NCI-H1930 (cell line): Measurements from ENCODE around the gene RETSAT.
"Not testable (repeated sequence)": the region's sequence is repeated elsewhere in the genome, so short reads cannot be mapped to it uniquely, and the experiment has no call there.

ENCODE experiments used
- DNase-seq, 2 experiments: peaks; one replicate each; lab custom pipeline; 2025; lab: John Stamatoyannopoulos, UW

Gene RETSAT

GRCh38 chr2:85354286-85355072 is at the start of gene RETSAT, which contains the start of gene ELMOD3:
Gene RETSAT, minus strand, starts transcription at chr2:85354528. Its CDS starts 21 bp downstream, at chr2:85354507.
Gene ELMOD3, plus strand, starts transcription at chr2:85354769. Its CDS starts 2,430 bp downstream, at chr2:85357199.
- peak; percentile 97 to 98 for DNase-seq

- no peak for DNase-seq
These were observed 47.5 kb upstream of the RETSAT start for GRCh38 chr2:85401844-85402243.

- no peak for DNase-seq
These were observed 47.1 kb upstream of the RETSAT start for GRCh38 chr2:85401464-85401805.

- no peak for DNase-seq
These were observed 46.5 kb upstream of the RETSAT start for GRCh38 chr2:85400541-85401463.

GRCh38 chr2:85400023-85400422 is 45.7 kb upstream of the RETSAT start:
- no peak for DNase-seq

- DNase-seq: no peak
These were observed 44.8 kb upstream of the RETSAT start for GRCh38 chr2:85399183-85399455.

GRCh38 chr2:85398426-85399182 is 44.3 kb upstream of the RETSAT start:
- DNase-seq: no peak

- DNase-seq: no peak
These were observed 43.6 kb upstream of the RETSAT start for GRCh38 chr2:85397925-85398331.

- no peak for DNase-seq
These were observed 42.5 kb upstream of the RETSAT start for GRCh38 chr2:85396531-85397470.

GRCh38 chr2:85395912-85396475 is 41.7 kb upstream of the RETSAT start:
- DNase-seq: no peak

- DNase-seq: no peak
These were observed 40.6 kb upstream of the RETSAT start for GRCh38 chr2:85394976-85395375.

GRCh38 chr2:85394261-85394681 is 39.9 kb upstream of the RETSAT start:
- DNase-seq: no peak

- no peak for DNase-seq
These were observed 39.5 kb upstream of the RETSAT start for GRCh38 chr2:85393836-85394235.

GRCh38 chr2:85390941-85391669 is 36.8 kb upstream of the RETSAT start:
- DNase-seq: peak in 1 of 2 experiments; percentile 26

GRCh38 chr2:85388878-85389538 is 34.7 kb upstream of the RETSAT start:
- no peak for DNase-seq

- DNase-seq: no peak
These were observed 33.4 kb upstream of the RETSAT start for GRCh38 chr2:85387754-85388153.

- DNase-seq: no peak
These were observed 31.4 kb upstream of the RETSAT start for GRCh38 chr2:85385746-85386145.

GRCh38 chr2:85383850-85384249 is 29.5 kb upstream of the RETSAT start:
- DNase-seq: no peak

GRCh38 chr2:85383151-85383550 is 28.8 kb upstream of the RETSAT start:
- not testable (repeated sequence) for DNase-seq

- no peak for DNase-seq
These were observed 25.7 kb upstream of the RETSAT start for GRCh38 chr2:85380048-85380447.
